B cell (primary cell): ENCODE measurements around the gene HNRNPAB. TPM values are rescaled to one million over a fixed set of nuclear protein-coding genes. Genes with fewer than 3 reads are reported as not detected.
"Not testable (repeated sequence)": the region's sequence is repeated elsewhere in the genome, so short reads cannot be mapped to it uniquely, and the experiment has no call there.

Experiments
- ATAC-seq: fragments of 200-7000 bp; cut with Tn5 transposase; one replicate; pipeline ENCODE4 v1.10.0; 2021; ENCODE audit warnings: low read depth, mild to moderate bottlenecking, moderate number of reproducible peaks, moderate library complexity
- CTCF ChIA-PET: fragments of 350-600 bp; sonication (Branson Sonifier 250); formaldehyde crosslinking; loops from one replicate; lab custom pipeline; 2021; ENCODE audit warnings: antibody characterized with exemption, inconsistent platforms; lab: Charles Lee
- POLR2A ChIA-PET: fragments of 350-600 bp; sonication (Branson Sonifier 250); formaldehyde crosslinking; loops from one replicate; lab custom pipeline; 2021; ENCODE audit warnings: antibody characterized with exemption; lab: Charles Lee
- DNase-seq: peaks from one replicate; pipeline ENCODE4 v3.0.0; 2013
- H2AFZ ChIP-seq: 2 replicates; pipeline ENCODE4 v1.6.1; 2012; ENCODE audit warnings: mild to moderate bottlenecking, low read depth, low read length; ENCODE audit not compliant: insufficient read depth, poor library complexity, severe bottlenecking
- H3K27ac ChIP-seq, 2 donors: 1 replicate in 1 of 2; 2 replicates in 1 of 2; pipeline ENCODE4 v1.5.1; 2012 to 2013; ENCODE audit warnings: low read length in 2 of 2, mild to moderate bottlenecking in 2 of 2, moderate library complexity in 1 of 2
- H3K27me3 ChIP-seq, 4 experiments: fragments of 200-600 bp in 1 of 4; sonication (generic) in 1 of 4; replicated peaks in 1 of 4; 1 replicate in 2 of 4; 2 replicates in 2 of 4; pipeline versions ENCODE4 v1.6.1 to v1.7.0; 2013 to 2016; ENCODE audit warnings: low read length in 3 of 4, mild to moderate bottlenecking in 2 of 4, mixed read lengths in 1 of 4, moderate library complexity in 1 of 4; ENCODE audit not compliant: insufficient read depth in 4 of 4, control insufficient read depth in 3 of 4; ENCODE audit errors: control extremely low read depth in 1 of 4
- H3K36me3 ChIP-seq, 2 experiments: replicated peaks in 1 of 2; 1 replicate in 1 of 2; 2 replicates in 1 of 2; pipeline versions ENCODE4 v1.6.1 to v1.7.1; 2013; ENCODE audit warnings: low read length in 1 of 2; ENCODE audit not compliant: insufficient read depth in 2 of 2, control insufficient read depth in 1 of 2; ENCODE audit errors: control extremely low read depth in 1 of 2, extremely low read depth in 1 of 2
- H3K4me1 ChIP-seq, 2 donors: fragments of 200-600 bp in 1 of 2; sonication (generic) in 1 of 2; 1 replicate in 1 of 2; 2 replicates in 1 of 2; pipeline versions ENCODE4 v1.5.1 to v1.6.1; 2013 to 2017; ENCODE audit warnings: low read length in 2 of 2; ENCODE audit not compliant: control insufficient read depth in 2 of 2, insufficient read depth in 2 of 2
- H3K4me2 ChIP-seq: replicated peaks from 2 replicates; pipeline ENCODE3; 2012; ENCODE audit warnings: mild to moderate bottlenecking, low read depth, low read length; ENCODE audit not compliant: poor library complexity, severe bottlenecking
- H3K4me3 ChIP-seq, 5 experiments: fragments of 200-600 bp in 1 of 5; sonication (generic) in 1 of 5; 1 replicate in 3 of 5; 2 replicates in 2 of 5; pipeline versions ENCODE4 v1.5.1 to v1.7.0; 2011 to 2016; ENCODE audit warnings: low read length in 4 of 5, mild to moderate bottlenecking in 4 of 5, low read depth in 2 of 5, control low read depth in 1 of 5, moderate library complexity in 1 of 5; ENCODE audit not compliant: insufficient read depth in 1 of 5; ENCODE audit errors: control extremely low read depth in 1 of 5, extremely low read depth in 1 of 5
- H3K79me2 ChIP-seq: fragments of 200-600 bp; sonication (generic); one replicate; pipeline ENCODE4 v1.6.0; 2016; ENCODE audit warnings: low read length; ENCODE audit not compliant: control insufficient read depth, insufficient read depth
- H3K9ac ChIP-seq: fragments of 200-600 bp; sonication (generic); 2 replicates; pipeline ENCODE4 v1.6.1; 2017; ENCODE audit warnings: mild to moderate bottlenecking, low read length, moderate library complexity
- H3K9me3 ChIP-seq, 3 donors: one replicate each; pipeline versions ENCODE4 v1.6.1 to v1.7.1; 2013; ENCODE audit warnings: low read length in 2 of 3; ENCODE audit not compliant: control insufficient read depth in 2 of 3, insufficient read depth in 1 of 3; ENCODE audit errors: control extremely low read depth in 1 of 3
- H4K20me1 ChIP-seq: 2 replicates; pipeline ENCODE4 v1.6.0; 2012; ENCODE audit warnings: mild to moderate bottlenecking, low read length; ENCODE audit not compliant: insufficient read depth, control insufficient read depth, poor library complexity, severe bottlenecking
- H3K27ac Mint-ChIP-seq: one replicate; pipeline ENCODE4 v1.8.0; 2021; ENCODE audit warnings: mixed read lengths
- H3K27me3 Mint-ChIP-seq: one replicate; pipeline ENCODE4 v1.8.0; 2021; ENCODE audit warnings: mixed read lengths
- H3K4me1 Mint-ChIP-seq: one replicate; pipeline ENCODE4 v1.8.0; 2021; ENCODE audit warnings: mixed read lengths
- H3K4me3 Mint-ChIP-seq: one replicate; pipeline ENCODE4 v1.8.0; 2021; ENCODE audit warnings: mixed read lengths
- H3K9me3 Mint-ChIP-seq: one replicate; pipeline ENCODE4 v1.8.0; 2022; ENCODE audit warnings: mixed read lengths; ENCODE audit not compliant: insufficient read depth
- CTCF ChIP-seq: fragments of 200-600 bp; IDR thresholded peaks from one replicate; pipeline ENCODE4 v1.8.0; 2022; ENCODE audit warnings: antibody characterized with exemption, mild to moderate bottlenecking
- EZH2 ChIP-seq: IDR thresholded peaks from 2 replicates; pipeline ENCODE4 v1.6.1; 2012; ENCODE audit warnings: borderline replicate concordance, low read depth, mild to moderate bottlenecking, moderate library complexity, low read length; ENCODE audit not compliant: insufficient read depth, poor library complexity, severe bottlenecking
- WGBS: methylation state at CpG from one replicate; pipeline ENCODE4 v1.1.5; 2013; ENCODE audit warnings: missing lambda C conversion rate; ENCODE audit not compliant: insufficient coverage; 5-methylcytosine and 5-hydroxymethylcytosine counted together
- intact Hi-C: fragments of 100-400 bp; cut with micrococcal nuclease; formaldehyde crosslinking; loops from one replicate; pipeline ENCODE4 v1.10.0; 2022
- polyA plus RNA-seq: library from polyadenylated mRNA; depleted of rRNA; stranded (reverse); fragments of >200 nt; gene quantifications from 2 replicates; pipeline ENCODE4 v1.2.3, GENCODE V29; 2012
- total RNA-seq, 2 donors: library from RNA; stranded (reverse); fragments of 120-200 nt in 1 of 2; gene quantifications; 1 replicate in 1 of 2; 2 replicates in 1 of 2; pipeline versions ENCODE4 v1.2.3 to v1.2.4, GENCODE V29; 2013 to 2022

HNRNPAB gene
- total and polyA plus RNA-seq, 2 donors (not counting 1 experiment from before 2014, with no cell fraction given) = 25.1 to 75.1 TPM

DNA sequence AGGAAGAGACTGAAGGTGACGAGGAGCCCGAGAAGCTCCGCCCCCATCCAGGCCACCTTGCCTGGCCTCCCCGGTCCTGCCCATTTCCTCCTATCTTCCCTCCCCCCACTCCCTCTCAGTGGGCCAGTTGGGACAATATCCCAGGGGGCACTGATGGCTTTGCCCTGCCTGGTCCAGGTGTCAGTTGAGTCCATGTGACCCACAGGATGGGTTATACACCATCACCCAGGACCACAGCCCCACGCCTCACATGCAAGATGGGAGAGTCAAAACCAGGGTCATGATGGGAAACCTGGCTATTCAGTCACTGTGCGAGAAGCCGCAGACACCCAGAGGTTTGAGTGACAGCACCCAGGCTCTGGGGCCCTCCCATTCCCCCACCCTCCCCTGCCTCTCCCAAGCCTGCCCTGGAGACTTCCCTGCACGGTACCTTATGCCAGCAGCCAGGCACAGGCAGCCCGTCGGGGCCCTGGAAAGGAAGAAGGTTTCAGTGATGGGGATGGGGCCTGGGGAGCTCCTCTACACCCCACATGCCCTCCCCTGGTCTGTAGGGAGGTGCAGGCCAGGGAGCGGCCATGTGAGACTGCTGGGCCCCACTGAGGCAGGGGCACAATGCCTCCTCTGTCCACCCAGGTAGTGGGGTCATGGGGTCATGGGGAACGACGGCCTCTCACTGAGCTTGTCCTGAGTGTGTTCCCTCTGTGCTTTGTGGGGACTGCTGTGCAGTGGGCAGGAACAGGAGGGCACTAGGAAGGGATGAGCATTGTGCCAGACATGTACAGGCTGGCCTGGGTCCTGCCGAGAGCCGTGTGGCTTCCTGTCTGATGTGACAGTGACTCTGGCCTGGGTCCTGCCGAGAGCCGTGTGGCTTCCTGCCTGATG is 34.6 kb downstream of the HNRNPAB start:
- H3K4me3 Mint-ChIP-seq = peak overlapping the region; percentile 64
- peak; percentile 42 for DNase-seq
- no peak for ATAC-seq
- H3K4me1 ChIP-seq = peaks cover 37 to 58% of the 10 kb centered on the region in 2 donors
- H3K27ac Mint-ChIP-seq = peak overlapping the region; percentile 91
- TF ChIP-seq CTCF (no peak), EZH2 (no peak)
- H3K9me3 Mint-ChIP-seq = no peaks in the 10 kb centered on the region
- H3K4me2 ChIP-seq = peak overlapping the region; percentile 66
- no peaks in the 10 kb centered on the region for H3K79me2 ChIP-seq
- H3K27me3 ChIP-seq = no peaks in the 10 kb centered on the region
- intact Hi-C loops = loop anchor here (10.0 kb wide), 1 partner anchor 386 kb away; the partner anchor contains the start of gene CLK4
- CTCF ChIA-PET = no interaction called here
- peaks cover 46% of the 10 kb centered on the region for H3K4me1 Mint-ChIP-seq
- peak overlapping the region; percentile 53 for H2AFZ ChIP-seq
- H3K9ac ChIP-seq = peak overlapping the region; percentile 26
- H3K27me3 Mint-ChIP-seq = no peaks in the 10 kb centered on the region
- 18% methylated on average over 10 of the region's 17 CpGs for whole genome bisulfite sequencing
- peak overlapping the region in 1 of 5 experiments; percentile 4 for H3K4me3 ChIP-seq
- H3K27ac ChIP-seq = peak overlapping the region; percentile 76 to 82
- no peaks in the 10 kb centered on the region for H4K20me1 ChIP-seq
- no peaks in the 10 kb centered on the region for H3K36me3 ChIP-seq
- POLR2A ChIA-PET = no interaction called here
- no peaks in the 10 kb centered on the region for H3K9me3 ChIP-seq

DNA sequence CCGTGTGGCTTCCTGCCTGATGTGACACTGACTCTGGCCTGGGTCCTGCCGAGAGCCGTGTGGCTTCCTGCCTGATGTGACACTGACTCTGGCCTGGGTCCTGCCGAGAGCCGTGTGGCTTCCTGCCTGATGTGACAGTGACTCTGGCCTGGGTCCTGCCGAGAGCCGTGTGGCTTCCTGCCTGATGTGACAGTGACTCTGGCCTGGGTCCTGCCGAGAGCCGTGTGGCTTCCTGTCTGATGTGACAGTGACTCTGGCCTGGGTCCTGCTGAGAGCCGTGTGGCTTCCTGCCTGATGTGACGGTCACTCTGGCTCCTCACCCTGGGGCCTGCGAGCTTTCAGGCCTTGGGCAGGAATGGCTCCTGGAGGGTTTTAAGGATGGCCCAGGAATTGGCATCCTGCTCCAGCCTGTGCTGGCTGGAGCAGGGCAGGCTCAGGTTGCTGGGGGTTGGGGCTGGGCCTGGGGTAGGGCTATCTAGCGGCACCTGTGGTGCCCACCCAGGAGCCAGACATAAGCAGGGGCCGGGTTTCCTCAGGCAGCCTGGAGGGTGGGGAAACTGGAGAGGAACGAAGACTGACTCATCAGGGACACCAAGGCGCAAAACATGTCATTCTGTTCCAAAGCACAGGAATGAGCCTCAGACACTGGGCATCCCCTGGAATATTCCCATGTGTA is 35.4 kb downstream of the HNRNPAB start:
- 12% methylated on average over 13 of the region's 16 CpGs for WGBS
- not testable (repeated sequence) for H3K9ac ChIP-seq

More for the DNA sequence above, 35.4 kb downstream of the HNRNPAB start:
- Histone ChIP-seq H2AFZ (peak overlapping the region; percentile 80), H3K4me1 (peaks cover 37 to 56% of the 10 kb centered on the region in 2 donors), H3K4me2 (peak overlapping the region; percentile 81), H3K27ac (peak overlapping the region; percentile 72 to 76)
- H3K27ac Mint-ChIP-seq = peak overlapping the region; percentile 89
- intact Hi-C loops = loop anchor here (10.0 kb wide), 2 partner anchors 385 to 1455 kb away; partner anchors contain the start of genes CANX and CLK4
- H3K4me3 ChIP-seq, H3K27me3 Mint-ChIP-seq, ATAC-seq, CTCF ChIA-PET, H4K20me1 ChIP-seq, H3K9me3 Mint-ChIP-seq, POLR2A ChIA-PET, H3K79me2 ChIP-seq, H3K27me3 ChIP-seq, H3K36me3 ChIP-seq, H3K9me3 ChIP-seq: not testable (repeated sequence)
- peak overlapping the region; percentile 54 for H3K4me3 Mint-ChIP-seq
- DNase-seq = peak; percentile 49
- peaks cover 45% of the 10 kb centered on the region for H3K4me1 Mint-ChIP-seq
